Measurements from ENCODE around the gene FOXE3.

The FOXE3 gene

DNA sequence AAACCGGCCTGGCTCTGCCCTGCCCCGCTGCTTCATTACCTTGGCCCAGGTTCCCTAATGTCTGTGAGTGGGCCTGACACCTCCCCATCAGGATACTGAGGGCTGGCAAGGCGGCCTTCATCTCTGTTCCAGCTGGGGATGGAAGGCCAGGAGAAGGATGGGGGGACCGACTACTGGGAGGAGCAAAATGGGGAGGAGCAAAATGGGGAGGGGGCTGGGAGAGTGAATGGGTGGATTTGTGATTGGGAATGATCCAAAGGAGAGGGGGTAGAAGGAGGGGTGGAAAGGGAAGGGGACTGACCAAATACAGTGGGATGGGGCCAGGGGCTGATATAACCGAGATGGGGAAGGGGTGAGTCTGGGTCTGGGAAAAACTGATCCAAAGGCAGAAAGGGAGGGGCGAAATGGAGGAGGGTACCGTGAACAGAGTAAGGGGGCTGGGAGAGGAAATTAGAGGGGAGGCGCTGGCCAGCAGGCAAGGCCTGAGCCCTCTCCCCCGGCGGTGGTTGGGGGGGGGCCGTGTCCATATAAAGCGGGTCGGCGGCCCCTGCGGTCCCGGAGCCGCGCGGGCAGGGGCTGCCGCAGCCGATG, at the start of gene FOXE3:
TSS of gene FOXE3 (plus strand) at position 558 of the 591 bp plus-strand sequence. CDS start at position 589, 31 bp downstream.
- TF ChIP-seq POLR2A (IDR thresholded peaks at IDR 0.05; ENCODE audit: low read depth, low read length): no peak
- FAIRE-seq: no peak
- no peak for DNase-seq (ENCODE audit: insufficient read length, low spot score)

- TF ChIP-seq POLR2A (IDR thresholded peaks at IDR 0.05; ENCODE audit: low read depth, low read length): no peak
- DNase-seq (ENCODE audit: insufficient read length, low spot score): no peak
- FAIRE-seq: no peak
Observed at GRCh38 chr1:47367651-47368050, 48.4 kb upstream of the FOXE3 start.

DNA sequence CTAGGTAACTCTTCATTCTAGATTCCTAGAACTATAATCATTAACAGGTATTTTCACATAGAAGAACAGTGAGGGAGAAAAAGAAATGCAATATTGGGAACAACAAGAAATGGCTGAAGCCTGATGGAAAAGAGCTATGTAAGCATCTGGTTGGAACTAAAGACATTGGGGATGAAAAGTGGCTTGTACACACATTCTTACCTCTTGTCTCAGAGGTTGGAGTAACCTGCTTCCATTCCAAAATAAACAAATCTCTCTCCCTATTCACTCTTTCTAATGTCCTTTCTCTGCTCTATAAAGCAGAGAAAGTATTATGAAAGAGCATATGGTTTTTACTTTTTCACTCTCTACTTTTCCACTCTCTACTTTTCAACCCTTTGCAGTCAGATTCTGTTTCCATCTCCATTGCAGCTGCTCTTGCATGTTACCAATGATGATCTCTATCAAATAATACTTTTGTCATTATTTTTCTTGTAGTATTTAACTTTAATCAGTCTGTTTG, 45.0 kb upstream of the FOXE3 start:
- DNase-seq (ENCODE audit: insufficient read length, low spot score): no peak
- no peak for FAIRE-seq
- no peak for TF ChIP-seq POLR2A (IDR thresholded peaks at IDR 0.05; ENCODE audit: low read depth, low read length)

- TF ChIP-seq POLR2A (IDR thresholded peaks at IDR 0.05; ENCODE audit: low read depth, low read length): no peak
- DNase-seq (ENCODE audit: insufficient read length, low spot score) (no peak), FAIRE-seq (no peak)
Observed at GRCh38 chr1:47374501-47374900, 41.6 kb upstream of the FOXE3 start.

- no peak for TF ChIP-seq POLR2A (IDR thresholded peaks at IDR 0.05; ENCODE audit: low read depth, low read length)
- no peak for FAIRE-seq
Observed at GRCh38 chr1:47378147-47378546, 37.9 kb upstream of the FOXE3 start.

DNA sequence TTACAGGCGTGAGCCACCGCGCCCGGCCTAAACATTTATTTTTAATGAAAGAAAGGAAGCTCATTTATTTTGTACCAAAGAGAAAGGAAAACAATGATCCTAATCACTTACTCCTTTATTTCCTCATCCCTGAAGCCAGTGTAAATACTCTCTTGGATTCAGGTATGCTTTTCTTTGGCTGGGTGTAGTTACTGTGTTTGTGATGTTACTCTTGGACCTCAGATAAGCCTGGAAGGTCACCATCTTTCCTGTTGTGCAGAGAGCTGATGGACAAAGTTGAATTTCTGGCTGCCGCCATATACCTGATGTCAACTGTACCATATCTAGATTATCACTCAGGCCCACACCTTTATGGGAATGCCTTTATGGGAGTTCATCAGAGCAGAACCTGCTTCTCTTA, 35.4 kb upstream of the FOXE3 start:
- TF ChIP-seq POLR2A (IDR thresholded peaks at IDR 0.05; ENCODE audit: low read depth, low read length): no peak
- FAIRE-seq (no peak), DNase-seq (ENCODE audit: insufficient read length, low spot score) (no peak)

More at GRCh38 chr1:47378147-47378546, 37.9 kb upstream of the FOXE3 start:
- no peak for DNase-seq (ENCODE audit: insufficient read length, low spot score)

GRCh38 chr1:47382399-47382983, 33.6 kb upstream of the FOXE3 start:
- TF ChIP-seq POLR2A (IDR thresholded peaks at IDR 0.05; ENCODE audit: low read depth, low read length): no peak
- DNase-seq (ENCODE audit: insufficient read length, low spot score) (no peak), FAIRE-seq (no peak)

DNA sequence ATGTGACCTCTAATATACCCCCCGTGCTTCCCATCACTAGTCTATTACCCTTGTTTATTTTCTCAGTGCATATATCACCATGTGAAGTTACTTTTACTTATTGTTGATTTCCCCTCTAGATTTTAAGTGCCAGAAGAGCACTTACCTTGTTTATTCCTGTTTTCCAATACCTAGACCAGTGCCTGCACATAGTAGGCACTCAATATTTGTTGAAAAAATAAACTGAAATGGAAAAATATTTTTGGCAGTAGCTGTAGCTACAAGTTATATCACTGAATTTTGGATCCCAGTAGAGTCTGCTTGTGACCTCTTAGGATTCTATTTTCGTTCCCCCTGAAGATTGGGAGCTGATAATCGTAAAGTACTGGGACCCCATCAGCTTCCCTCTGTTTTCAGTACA, 32.0 kb upstream of the FOXE3 start:
- no peak for TF ChIP-seq POLR2A (IDR thresholded peaks at IDR 0.05; ENCODE audit: low read depth, low read length)
- FAIRE-seq (no peak), DNase-seq (ENCODE audit: insufficient read length, low spot score) (no peak)

GRCh38 chr1:47385020-47385419, 31.1 kb upstream of the FOXE3 start:
- no peak for TF ChIP-seq POLR2A (IDR thresholded peaks at IDR 0.05; ENCODE audit: low read depth, low read length)
- DNase-seq (ENCODE audit: insufficient read length, low spot score) (no peak), FAIRE-seq (no peak)

GRCh38 chr1:47386268-47386667, 29.8 kb upstream of the FOXE3 start:
- no peak for FAIRE-seq
- TF ChIP-seq POLR2A (IDR thresholded peaks at IDR 0.05; ENCODE audit: low read depth, low read length): no peak
- no peak for DNase-seq (ENCODE audit: insufficient read length, low spot score)

GRCh38 chr1:47388030-47388890, 27.8 kb upstream of the FOXE3 start:
- FAIRE-seq: no peak
- TF ChIP-seq POLR2A (IDR thresholded peaks at IDR 0.05; ENCODE audit: low read depth, low read length): no peak
- no peak for DNase-seq (ENCODE audit: insufficient read length, low spot score)

- FAIRE-seq (no peak), DNase-seq (ENCODE audit: insufficient read length, low spot score) (peak; percentile 65)
- TF ChIP-seq POLR2A (IDR thresholded peaks at IDR 0.05; ENCODE audit: low read depth, low read length): no peak
Observed at GRCh38 chr1:47388891-47389238, 27.2 kb upstream of the FOXE3 start.

DNA sequence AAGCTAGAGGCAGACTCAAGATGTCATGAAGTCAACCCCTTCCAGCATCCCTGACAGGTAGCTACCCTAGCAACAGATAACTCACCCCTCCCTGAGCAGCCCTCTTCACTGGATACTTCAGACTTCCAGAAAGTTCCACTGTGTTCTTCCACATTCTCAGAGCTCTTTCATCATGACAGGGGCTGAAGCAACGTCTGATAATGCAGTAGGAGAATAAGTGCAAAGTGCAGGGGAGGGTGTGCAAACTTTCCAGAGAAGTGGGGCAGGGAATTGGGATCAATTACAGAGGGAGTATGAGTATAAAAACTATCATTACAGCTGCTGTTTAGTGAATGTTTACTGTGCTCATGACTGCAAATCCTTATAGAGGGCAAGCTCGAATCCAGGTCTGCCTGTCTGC, 26.4 kb upstream of the FOXE3 start:
- no peak for TF ChIP-seq POLR2A (IDR thresholded peaks at IDR 0.05; ENCODE audit: low read depth, low read length)
- FAIRE-seq (no peak), DNase-seq (ENCODE audit: insufficient read length, low spot score) (no peak)

- DNase-seq (ENCODE audit: insufficient read length, low spot score): no peak
- TF ChIP-seq POLR2A (IDR thresholded peaks at IDR 0.05; ENCODE audit: low read depth, low read length): no peak
- FAIRE-seq: no peak
Observed at GRCh38 chr1:47390843-47391242, 25.2 kb upstream of the FOXE3 start.

Measured in H54 (cell line).